ENCODE data around the gene CCNL2.

The CCNL2 gene

DNA sequence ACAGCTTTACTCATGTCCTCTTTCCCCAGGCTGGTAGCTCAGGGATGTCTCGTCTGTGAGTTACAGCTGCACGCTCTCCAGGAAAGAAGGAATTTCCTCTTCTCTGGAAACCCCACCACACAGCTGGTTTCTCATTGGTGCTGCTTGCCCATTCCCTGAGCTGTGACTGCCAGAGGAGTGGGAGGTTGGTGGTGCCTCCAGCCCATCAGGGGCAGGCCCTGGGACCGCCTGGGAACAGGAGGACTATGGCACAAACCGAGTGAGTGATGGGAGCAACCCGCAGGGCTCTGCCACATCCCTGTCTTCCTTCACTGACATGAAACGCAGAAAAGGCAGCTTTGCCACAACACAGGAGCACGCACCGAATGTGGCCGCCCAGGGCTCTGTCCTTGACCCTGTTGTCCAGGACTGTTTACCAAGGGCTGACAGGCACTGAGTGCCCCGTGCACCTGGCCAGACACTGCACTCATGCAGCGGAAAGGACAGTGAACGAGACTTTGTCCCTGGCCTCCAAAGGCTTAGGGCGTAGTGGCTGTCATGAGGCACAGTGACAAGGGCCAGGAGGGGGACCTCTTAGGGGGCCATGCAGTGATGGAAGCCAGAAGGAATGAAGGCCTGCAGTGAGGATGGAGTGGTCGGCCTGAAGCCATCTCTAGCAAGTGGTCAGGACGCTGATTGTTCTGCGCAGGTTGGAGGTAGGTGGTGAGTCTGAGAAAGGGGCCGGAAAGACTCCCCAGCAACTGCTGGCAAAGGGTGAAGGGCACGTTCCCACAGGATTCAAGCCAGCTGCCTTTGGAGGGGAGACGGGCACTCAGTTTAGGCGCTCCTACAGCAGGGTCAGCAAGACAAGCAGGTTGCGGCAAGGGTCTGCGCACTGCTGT is 1.7 kb upstream of the CCNL2 start:
- Histone ChIP-seq H3K27ac (ENCODE audit: extremely low read depth, low read depth, low read length) (peak overlapping the region; percentile 56; the same call in 1 of the 2 replicates), H3K4me1 (ENCODE audit: control insufficient read depth, insufficient read depth, low read length) (no peaks in the 10 kb centered on the region), H3K36me3 (ENCODE audit: control insufficient read depth in 2 of 2, insufficient read depth in 1 of 2, low read length in 2 of 2) (peaks cover 22 to 84% of the 10 kb centered on the region in 2 experiments; a peak in 2 of 3 replicates), H3K9me3 (ENCODE audit: control insufficient read depth, insufficient read depth, low read depth, low read length) (no peaks in the 10 kb centered on the region), H3K4me3 (ENCODE audit: low read depth, low read length) (peak overlapping the region; percentile 63)
- ChIA-PET POLR2A (interaction anchor here (0.8 to 2.9 kb wide), 7 partner anchors 9 to 104 kb away, joined by 3 to 36 read pairs (median 4); partner anchors contain the start of gene AURKAIP1), CTCF (interaction anchor here (0.9 to 1.9 kb wide), 4 partner anchors 9 to 104 kb away, joined by 3 to 9 read pairs (median 4); no protein-coding TSS in a partner anchor)
- TF ChIP-seq ZNF112 (tag by site-specific recombination; IDR thresholded peaks at IDR 0.05): no peak
- TF ChIP-seq ZNF600 (tag by site-specific recombination; IDR thresholded peaks at IDR 0.05): peak; percentile 36; the same call in 1 of the 2 replicates
- peak; percentile 42 for TF ChIP-seq SP2 (tag by site-specific recombination; IDR thresholded peaks at IDR 0.05)
- 0 out of 2 replicates have a peak, but pooled peaks have one; percentile 61 for TF ChIP-seq ZNF10 (tag by site-specific recombination; IDR thresholded peaks at IDR 0.05)
- no peak for TF ChIP-seq ZNF560 (tag by site-specific recombination; IDR thresholded peaks at IDR 0.05; ENCODE audit: borderline replicate concordance)
- no peak for TF ChIP-seq BCL6B (tag by site-specific recombination; IDR thresholded peaks at IDR 0.05)
- TF ChIP-seq ZNF138 (tag by site-specific recombination; IDR thresholded peaks at IDR 0.05; ENCODE audit: borderline replicate concordance): no peak
- no peak for TF ChIP-seq ZNF16 (tag by site-specific recombination; IDR thresholded peaks at IDR 0.05; ENCODE audit: low read depth)
- TF ChIP-seq GLIS2 (tag by site-specific recombination; IDR thresholded peaks at IDR 0.05): peak; percentile 54; the same call in 1 of the 2 replicates
- 0 out of 2 replicates have a peak, but pooled peaks have one; percentile 15 for TF ChIP-seq GLIS1 (tag by site-specific recombination; IDR thresholded peaks at IDR 0.05)

DNA sequence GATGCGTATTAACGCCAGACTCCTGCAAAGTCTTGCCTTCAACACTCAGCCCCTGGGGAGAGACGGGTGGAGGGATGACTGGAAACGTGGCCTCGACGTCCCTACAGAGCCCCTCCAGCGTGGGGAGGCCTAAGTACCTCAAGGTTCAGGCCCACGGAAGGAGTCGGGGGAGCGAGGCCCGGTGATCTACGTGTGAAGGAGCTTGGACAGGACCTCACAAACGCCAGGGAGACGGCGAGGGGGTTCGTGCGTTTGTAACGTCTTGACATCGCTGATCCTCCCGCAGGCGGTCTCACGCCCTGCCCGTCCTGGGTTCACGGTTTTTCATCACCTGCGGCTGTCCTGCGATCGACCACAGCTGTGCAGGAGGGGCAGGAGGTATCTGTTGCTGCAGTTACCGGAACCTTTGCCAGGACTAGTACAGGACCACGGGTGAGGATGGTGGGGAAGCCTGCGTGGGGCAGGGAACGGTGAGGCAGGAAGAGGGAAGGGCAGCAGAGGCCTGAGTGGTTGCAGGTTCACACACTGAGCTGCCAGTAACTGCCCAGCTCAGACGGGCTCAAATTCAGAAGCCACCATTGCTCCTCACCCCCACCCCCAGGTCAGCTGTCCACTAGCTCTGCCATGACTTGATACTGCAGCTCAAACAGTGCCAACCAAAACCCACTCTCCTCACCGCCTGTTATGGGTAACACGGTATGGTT is 889 bp upstream of the CCNL2 start:
- POLR2A ChIA-PET: interaction anchor here (0.8 to 2.9 kb wide), 10 partner anchors 9 to 105 kb away, joined by 3 to 36 read pairs (median 4); partner anchors contain the start of gene AURKAIP1
- Histone ChIP-seq H3K4me3 (ENCODE audit: low read depth, low read length) (peak overlapping the region; percentile 63), H3K9me3 (ENCODE audit: control insufficient read depth, insufficient read depth, low read depth, low read length) (no peaks in the 10 kb centered on the region), H3K36me3 (ENCODE audit: control insufficient read depth in 2 of 2, insufficient read depth in 1 of 2, low read length in 2 of 2) (peaks cover 21 to 84% of the 10 kb centered on the region in 2 experiments; a peak in 2 of 3 replicates), H3K4me1 (ENCODE audit: control insufficient read depth, insufficient read depth, low read length) (no peaks in the 10 kb centered on the region), H3K27ac (ENCODE audit: extremely low read depth, low read depth, low read length) (peak overlapping the region; percentile 56)
- CTCF ChIA-PET: interaction anchor here (0.9 to 1.5 kb wide), 5 partner anchors 8 to 105 kb away, joined by 3 to 6 read pairs (median 4); no protein-coding TSS in a partner anchor
- TF ChIP-seq ZNF416 (tag by site-specific recombination; IDR thresholded peaks at IDR 0.05) (no peak), WT1 (tag by site-specific recombination; IDR thresholded peaks at IDR 0.05) (no peak), ZNF600 (tag by site-specific recombination; IDR thresholded peaks at IDR 0.05) (peak; percentile 88), TRIM28 (IDR thresholded peaks at IDR 0.05; ENCODE audit: borderline replicate concordance, low read length) (no peak), ZEB2 (tag by site-specific recombination; IDR thresholded peaks at IDR 0.05) (no peak), ZNF555 (tag by site-specific recombination; conservative IDR thresholded peaks at IDR 0.05) (no peak), ZNF157 (tag by site-specific recombination; IDR thresholded peaks at IDR 0.05) (no peak), HOXC10 (CRISPR knock-in tag; IDR thresholded peaks at IDR 0.05) (no peak), ZNF548 (tag by site-specific recombination; IDR thresholded peaks at IDR 0.05) (no peak), ZNF184 (tag by site-specific recombination; IDR thresholded peaks at IDR 0.05) (no peak), ZNF521 (tag by site-specific recombination; IDR thresholded peaks at IDR 0.05) (no peak), ZXDB (tag by site-specific recombination; IDR thresholded peaks at IDR 0.05) (no peak), MEIS1 (CRISPR knock-in tag; IDR thresholded peaks at IDR 0.05; ENCODE audit: borderline replicate concordance) (no peak), PATZ1 (tag by site-specific recombination; IDR thresholded peaks at IDR 0.05) (no peak), ZFP37 (tag by site-specific recombination; IDR thresholded peaks at IDR 0.05) (0 out of 2 replicates have a peak, but pooled peaks have one; percentile 20), TCF7L2 (IDR thresholded peaks at IDR 0.05; ENCODE audit: borderline replicate concordance, low read depth, low read length) (no peak), HOXD13 (CRISPR knock-in tag; IDR thresholded peaks at IDR 0.05; ENCODE audit: borderline replicate concordance) (no peak), KLF16 (tag by site-specific recombination; IDR thresholded peaks at IDR 0.05) (no peak; the same call in 1 of the 2 replicates), SP7 (tag by site-specific recombination; IDR thresholded peaks at IDR 0.05) (no peak), ZNF791 (tag by site-specific recombination; IDR thresholded peaks at IDR 0.05) (no peak)
- TF ChIP-seq, protein P1, sequence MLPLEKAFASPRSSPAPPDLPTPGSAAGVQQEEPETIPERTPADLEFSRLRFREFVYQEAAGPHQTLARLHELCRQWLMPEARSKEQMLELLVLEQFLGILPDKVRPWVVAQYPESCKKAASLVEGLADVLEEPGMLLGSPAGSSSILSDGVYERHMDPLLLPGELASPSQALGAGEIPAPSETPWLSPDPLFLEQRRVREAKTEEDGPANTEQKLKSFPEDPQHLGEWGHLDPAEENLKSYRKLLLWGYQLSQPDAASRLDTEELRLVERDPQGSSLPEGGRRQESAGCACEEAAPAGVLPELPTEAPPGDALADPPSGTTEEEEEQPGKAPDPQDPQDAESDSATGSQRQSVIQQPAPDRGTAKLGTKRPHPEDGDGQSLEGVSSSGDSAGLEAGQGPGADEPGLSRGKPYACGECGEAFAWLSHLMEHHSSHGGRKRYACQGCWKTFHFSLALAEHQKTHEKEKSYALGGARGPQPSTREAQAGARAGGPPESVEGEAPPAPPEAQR (tag by site-specific recombination; IDR thresholded peaks at IDR 0.05): no peak
